HG03432 (cell line): ENCODE data around the gene GRIP2.

Source experiments
- ATAC-seq: cut with Tn5 transposase; IDR thresholded peaks from one replicate; pipeline ENCODE4 v1.9.1; 2021; ENCODE audit warnings: mild to moderate bottlenecking, moderate library complexity; ENCODE audit not compliant: unreplicated experiment

Gene GRIP2

GRCh38 chr3:14488286-14489041, 51.7 kb downstream of the GRIP2 start:
- no peak for ATAC-seq

- no peak for ATAC-seq
These were observed 52.3 kb downstream of the GRIP2 start for GRCh38 chr3:14487821-14488220.

- no peak for ATAC-seq
These were observed 53.1 kb downstream of the GRIP2 start for GRCh38 chr3:14487086-14487485.

- ATAC-seq = no peak
These were observed 53.7 kb downstream of the GRIP2 start for GRCh38 chr3:14486460-14486859.

- no peak for ATAC-seq
These were observed 54.2 kb downstream of the GRIP2 start for GRCh38 chr3:14485981-14486380.

- ATAC-seq = no peak
These were observed 55.4 kb downstream of the GRIP2 start for GRCh38 chr3:14484741-14485140.

GRCh38 chr3:14483286-14483685, 56.9 kb downstream of the GRIP2 start:
- no peak for ATAC-seq

- ATAC-seq = no peak
These were observed 57.8 kb downstream of the GRIP2 start for GRCh38 chr3:14482271-14482721.

- ATAC-seq = no peak
These were observed 58.5 kb downstream of the GRIP2 start for GRCh38 chr3:14481646-14482036.

GRCh38 chr3:14481018-14481645, 59.0 kb downstream of the GRIP2 start:
- ATAC-seq = no peak

- ATAC-seq = no peak
These were observed 59.7 kb downstream of the GRIP2 start for GRCh38 chr3:14480207-14481017.

- ATAC-seq = no peak
These were observed 60.6 kb downstream of the GRIP2 start for GRCh38 chr3:14479591-14479990.

- ATAC-seq = no peak
These were observed 61.1 kb downstream of the GRIP2 start for GRCh38 chr3:14478956-14479550.

- ATAC-seq = no peak
These were observed 62.7 kb downstream of the GRIP2 start for GRCh38 chr3:14477311-14477935.

- no peak for ATAC-seq
These were observed 63.4 kb downstream of the GRIP2 start for GRCh38 chr3:14476583-14477265.

GRCh38 chr3:14475621-14476020, 64.5 kb downstream of the GRIP2 start:
- no peak for ATAC-seq

- no peak for ATAC-seq
These were observed 65.6 kb downstream of the GRIP2 start for GRCh38 chr3:14474363-14475081.

- ATAC-seq = no peak
These were observed 66.7 kb downstream of the GRIP2 start for GRCh38 chr3:14473411-14473891.
